H9 (cell line): ENCODE measurements around the gene MICAL2. TPM values are rescaled to one million over a fixed set of nuclear protein-coding genes. Genes with fewer than 3 reads are reported as not detected.

Experiments
- DNase-seq: peaks from one replicate; pipeline ENCODE4 v3.0.0-alpha.2; 2017
- H2AFZ ChIP-seq: one replicate; pipeline ENCODE4 v1.6.1; 2013; ENCODE audit warnings: mild to moderate bottlenecking, low read length, control low read depth, moderate library complexity
- H2AK5ac ChIP-seq: 2 replicates; pipeline ENCODE4 v1.6.1; 2013; ENCODE audit warnings: low read length, control low read depth, mixed read lengths; ENCODE audit not compliant: insufficient read length
- H2BK120ac ChIP-seq: one replicate; pipeline ENCODE4 v1.6.1; 2013; ENCODE audit warnings: low read depth, mild to moderate bottlenecking, low read length, control low read depth, inconsistent platforms; ENCODE audit not compliant: poor library complexity, severe bottlenecking
- H2BK12ac ChIP-seq: 2 replicates; pipeline ENCODE4 v1.6.1; 2013; ENCODE audit warnings: low read length, control low read depth, mixed read lengths, low read depth; ENCODE audit not compliant: insufficient read length
- H2BK15ac ChIP-seq: 2 replicates; pipeline ENCODE4 v1.6.1; 2013; ENCODE audit warnings: low read depth, low read length, control low read depth
- H2BK20ac ChIP-seq: one replicate; pipeline ENCODE4 v1.6.1; 2013; ENCODE audit warnings: low read depth, mild to moderate bottlenecking, low read length, control low read depth, inconsistent platforms; ENCODE audit not compliant: poor library complexity, severe bottlenecking
- H2BK5ac ChIP-seq: 2 replicates; pipeline ENCODE4 v1.6.1; 2013; ENCODE audit warnings: low read length, control low read depth, mixed read lengths; ENCODE audit not compliant: insufficient read length
- H3K14ac ChIP-seq: 2 replicates; pipeline ENCODE4 v1.6.1; 2013; ENCODE audit warnings: low read length, control low read depth; ENCODE audit not compliant: insufficient read depth
- H3K18ac ChIP-seq: 2 replicates; pipeline ENCODE4 v1.6.1; 2013; ENCODE audit warnings: low read depth, mild to moderate bottlenecking, mixed read lengths, low read length, control low read depth; ENCODE audit not compliant: insufficient read length
- H3K23ac ChIP-seq: 2 replicates; pipeline ENCODE4 v1.6.1; 2013; ENCODE audit warnings: low read length, control low read depth, mixed read lengths, low read depth; ENCODE audit not compliant: insufficient read length
- H3K23me2 ChIP-seq: 2 replicates; pipeline ENCODE4 v1.6.1; 2013; ENCODE audit warnings: low read depth, mild to moderate bottlenecking, mixed read lengths, low read length, control low read depth; ENCODE audit not compliant: insufficient read length, poor library complexity, severe bottlenecking
- H3K27ac ChIP-seq: 2 replicates; pipeline ENCODE4 v1.5.1; 2013; ENCODE audit warnings: low read length, control low read depth, mixed read lengths, low read depth; ENCODE audit not compliant: insufficient read length
- H3K27me3 ChIP-seq: 2 replicates; pipeline ENCODE4 v1.6.1; 2013; ENCODE audit warnings: low read length, control low read depth, inconsistent platforms; ENCODE audit not compliant: insufficient read depth
- H3K4ac ChIP-seq: 2 replicates; pipeline ENCODE4 v1.6.1; 2013; ENCODE audit warnings: low read depth, mild to moderate bottlenecking, control low read depth, inconsistent platforms, low read length, moderate library complexity
- H3K4me1 ChIP-seq: 2 replicates; pipeline ENCODE4 v1.6.1; 2013; ENCODE audit warnings: low read length, control low read depth, inconsistent platforms; ENCODE audit not compliant: insufficient read depth
- H3K4me2 ChIP-seq: 2 replicates; pipeline ENCODE4 v1.6.1; 2013; ENCODE audit warnings: low read length, control low read depth, mixed read lengths; ENCODE audit not compliant: insufficient read length, insufficient read depth
- H3K56ac ChIP-seq: 2 replicates; pipeline ENCODE4 v1.6.1; 2013; ENCODE audit warnings: low read depth, mild to moderate bottlenecking, mixed read lengths, low read length, control low read depth; ENCODE audit not compliant: insufficient read length
- H3K79me1 ChIP-seq: 2 replicates; pipeline ENCODE4 v1.6.1; 2013; ENCODE audit warnings: low read depth, mild to moderate bottlenecking, moderate library complexity, low read length, control low read depth, inconsistent platforms; ENCODE audit not compliant: insufficient read depth, poor library complexity, severe bottlenecking
- H3K79me2 ChIP-seq: 2 replicates; pipeline ENCODE4 v1.6.1; 2013; ENCODE audit warnings: low read length, control low read depth, inconsistent platforms; ENCODE audit not compliant: insufficient read depth
- H3K9ac ChIP-seq: 2 replicates; pipeline ENCODE4 v1.6.1; 2013; ENCODE audit warnings: low read length, control low read depth, mixed read lengths; ENCODE audit not compliant: insufficient read length; ENCODE audit errors: extremely low read depth
- H3K9me3 ChIP-seq: one replicate; pipeline ENCODE4 v1.6.1; 2013; ENCODE audit warnings: low read depth, low read length, inconsistent platforms; ENCODE audit not compliant: control insufficient read depth
- H3T11ph ChIP-seq: one replicate; pipeline ENCODE4 v1.6.1; 2013; ENCODE audit warnings: mild to moderate bottlenecking, low read length, control low read depth, inconsistent platforms
- H4K20me1 ChIP-seq: one replicate; pipeline ENCODE4 v1.6.1; 2013; ENCODE audit not compliant: control insufficient read depth, insufficient read length, insufficient read depth
- H4K5ac ChIP-seq: 2 replicates; pipeline ENCODE4 v1.6.1; 2013; ENCODE audit warnings: low read depth, mild to moderate bottlenecking, mixed read lengths, low read length, control low read depth; ENCODE audit not compliant: insufficient read length
- H4K8ac ChIP-seq: replicated peaks from 2 replicates; pipeline ENCODE4 v1.6.1; 2013; ENCODE audit warnings: low read length, control low read depth, mixed read lengths, low read depth; ENCODE audit not compliant: insufficient read length
- H4K91ac ChIP-seq: 2 replicates; pipeline ENCODE4 v1.6.1; 2013; ENCODE audit warnings: low read depth, mild to moderate bottlenecking, moderate library complexity, mixed read lengths, low read length, control low read depth; ENCODE audit not compliant: insufficient read length
- H3K27ac Mint-ChIP-seq, 3 experiments: 2 replicates in 2 of 3; 3 replicates in 1 of 3; pipeline ENCODE4 v1.8.0; 2020 to 2021; ENCODE audit warnings: mixed read lengths in 3 of 3, mild to moderate bottlenecking in 1 of 3, moderate library complexity in 1 of 3
- H3K27me3 Mint-ChIP-seq: 2 replicates; pipeline ENCODE4 v1.8.0; 2021; ENCODE audit warnings: low read depth, mild to moderate bottlenecking, moderate library complexity, mixed read lengths
- H3K36me3 Mint-ChIP-seq, 3 experiments: 2 replicates in 2 of 3; 3 replicates in 1 of 3; pipeline ENCODE4 v1.8.0; 2020 to 2021; ENCODE audit warnings: low read depth in 3 of 3, mixed read lengths in 3 of 3; ENCODE audit not compliant: insufficient read depth in 1 of 3
- H3K4me1 Mint-ChIP-seq, 2 experiments: 2 replicates each; pipeline ENCODE4 v1.8.0; 2020; ENCODE audit warnings: mixed read lengths in 2 of 2
- H3K4me3 Mint-ChIP-seq, 2 experiments: 2 replicates in 1 of 2; 3 replicates in 1 of 2; pipeline ENCODE4 v1.8.0; 2020 to 2021; ENCODE audit warnings: mild to moderate bottlenecking in 2 of 2, mixed read lengths in 2 of 2, moderate library complexity in 1 of 2
- H3K9me3 Mint-ChIP-seq, 2 experiments: 2 replicates in 1 of 2; 3 replicates in 1 of 2; pipeline ENCODE4 v1.8.0; 2020; ENCODE audit warnings: mild to moderate bottlenecking in 2 of 2, mixed read lengths in 2 of 2, moderate library complexity in 1 of 2
- CTCF ChIP-seq: fragments of 200-600 bp; sonication (generic); conservative IDR thresholded peaks from 3 replicates; pipeline ENCODE4 v1.8.0; 2021; ENCODE audit warnings: antibody characterized with exemption, mild to moderate bottlenecking
- WGBS: extraction: QIAGEN DNeasy Blood & Tissue Kit; methylation state at CpG from one replicate; pipeline ENCODE4 v1.1.7; 2013; ENCODE audit warnings: missing lambda C conversion rate, low lambda C conversion rate, mixed read lengths; ENCODE audit not compliant: insufficient read length; ENCODE audit errors: extremely low coverage; 5-methylcytosine and 5-hydroxymethylcytosine counted together
- total RNA-seq: library from RNA; stranded (reverse); gene quantifications from 2 replicates; pipeline ENCODE4 v1.2.1, GENCODE V29; 2021

The MICAL2 gene
- total RNA-seq, 1 experiment from 2014 or later: 4.7 TPM

- Histone ChIP-seq H2BK15ac (no peak overlapping the region), H3K56ac (no peak overlapping the region), H2BK5ac (no peak overlapping the region), H3K4me1 (no peaks in the 10 kb centered on the region; the same call in 1 of the 2 replicates), H3K79me2 (no peaks in the 10 kb centered on the region), H4K91ac (no peak overlapping the region), H3K9me3 (no peaks in the 10 kb centered on the region), H4K20me1 (no peaks in the 10 kb centered on the region), H2BK12ac (no peak overlapping the region), H4K8ac (no peak overlapping the region), H3K14ac (no peak overlapping the region), H4K5ac (no peak overlapping the region), H3K18ac (no peak overlapping the region), H3K23me2 (no peaks in the 10 kb centered on the region), H3K23ac (no peak overlapping the region), H3K79me1 (no peaks in the 10 kb centered on the region), H3K9ac (no peak overlapping the region), H2BK120ac (no peak overlapping the region), H3K27ac (no peak overlapping the region), H3K27me3 (no peaks in the 10 kb centered on the region), H2BK20ac (no peak overlapping the region), H3K4ac (no peak overlapping the region), H3T11ph (no peak overlapping the region), H2AK5ac (no peak overlapping the region), H3K4me2 (no peak overlapping the region), H2AFZ (no peak overlapping the region)
- H3K4me3 Mint-ChIP-seq: no peak overlapping the region; a peak in 1 of 5 replicates
- peaks cover 2% of the 10 kb centered on the region for H3K27me3 Mint-ChIP-seq
- H3K36me3 Mint-ChIP-seq: peaks cover 0 to 13% (median 0%) of the 10 kb centered on the region in 3 experiments; a peak in 1 of 7 replicates
- TF ChIP-seq CTCF: peak; percentile 21; the same call in 1 of the 3 replicates
- H3K4me1 Mint-ChIP-seq: peaks cover 41 to 52% of the 10 kb centered on the region in 2 experiments
- no CpG with 5 or more reads among the region's 5 CpGs for WGBS
- H3K9me3 Mint-ChIP-seq: no peaks in the 10 kb centered on the region
- DNase-seq: no peak
- H3K27ac Mint-ChIP-seq: peak overlapping the region in 2 of 3 experiments; percentile 4 to 46; a peak in 3 of 7 replicates
Measured at GRCh38 chr11:12251666-12252560, 141.5 kb downstream of the MICAL2 start.
